Measurements from ENCODE around the gene ARSK. TPM values are rescaled to one million over a fixed set of nuclear protein-coding genes. Genes with fewer than 3 reads are reported as not detected.

The ARSK gene
- total and polyA plus RNA-seq, 7 donors = 0.60 to 13.3 (median 6.7) TPM

DNA sequence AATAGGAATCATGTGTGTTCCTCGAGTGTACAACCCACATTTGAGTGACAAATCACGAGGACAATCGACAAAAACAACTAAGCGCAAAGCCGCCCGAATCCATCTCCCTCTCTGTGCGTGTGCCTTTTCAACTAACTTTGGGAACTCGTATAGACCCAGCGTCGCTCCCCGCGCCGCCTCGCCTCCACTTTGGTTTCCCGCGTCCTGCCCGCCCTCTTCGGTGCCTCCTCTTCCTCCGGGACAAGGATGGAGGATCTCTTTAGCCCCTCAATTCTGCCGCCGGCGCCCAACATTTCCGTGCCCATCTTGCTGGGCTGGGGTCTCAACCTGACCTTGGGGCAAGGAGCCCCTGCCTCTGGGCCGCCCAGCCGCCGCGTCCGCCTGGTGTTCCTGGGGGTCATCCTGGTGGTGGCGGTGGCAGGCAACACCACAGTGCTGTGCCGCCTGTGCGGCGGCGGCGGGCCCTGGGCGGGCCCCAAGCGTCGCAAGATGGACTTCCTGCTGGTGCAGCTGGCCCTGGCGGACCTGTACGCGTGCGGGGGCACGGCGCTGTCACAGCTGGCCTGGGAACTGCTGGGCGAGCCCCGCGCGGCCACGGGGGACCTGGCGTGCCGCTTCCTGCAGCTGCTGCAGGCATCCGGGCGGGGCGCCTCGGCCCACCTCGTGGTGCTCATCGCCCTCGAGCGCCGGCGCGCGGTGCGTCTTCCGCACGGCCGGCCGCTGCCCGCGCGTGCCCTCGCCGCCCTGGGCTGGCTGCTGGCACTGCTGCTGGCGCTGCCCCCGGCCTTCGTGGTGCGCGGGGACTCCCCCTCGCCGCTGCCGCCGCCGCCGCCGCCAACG is 65.3 kb downstream of the ARSK start, which contains the start of gene GPR150:
Gene GPR150 (plus strand): TSS at position 58 of the 840 bp plus-strand sequence. CDS start 189 bp downstream, at position 247.
- H3K36me3 ChIP-seq = no peaks in the 10 kb centered on the region
- H3K27me3 ChIP-seq = peaks cover 0 to 42% (median 5%) of the 10 kb centered on the region in 3 donors
- peak; percentile 71 for DNase-seq
- H3K9me3 ChIP-seq = no peaks in the 10 kb centered on the region
- peak within 1 kb of the TSS; percentile 29 to 56 (median 49) for H3K4me3 ChIP-seq
- intact Hi-C loops (cut with DNase I) = no loop called here
- peaks cover 0 to 26% (median 21%) of the 10 kb centered on the region in 4 donors for H3K4me1 ChIP-seq
- TF ChIP-seq POLR2AphosphoS5 (IDR thresholded peaks at IDR 0.05) (no peak), EP300 (IDR thresholded peaks at IDR 0.05) (no peak), POLR2A (IDR thresholded peaks at IDR 0.05) (no peak)
- TF ChIP-seq, protein P1, sequence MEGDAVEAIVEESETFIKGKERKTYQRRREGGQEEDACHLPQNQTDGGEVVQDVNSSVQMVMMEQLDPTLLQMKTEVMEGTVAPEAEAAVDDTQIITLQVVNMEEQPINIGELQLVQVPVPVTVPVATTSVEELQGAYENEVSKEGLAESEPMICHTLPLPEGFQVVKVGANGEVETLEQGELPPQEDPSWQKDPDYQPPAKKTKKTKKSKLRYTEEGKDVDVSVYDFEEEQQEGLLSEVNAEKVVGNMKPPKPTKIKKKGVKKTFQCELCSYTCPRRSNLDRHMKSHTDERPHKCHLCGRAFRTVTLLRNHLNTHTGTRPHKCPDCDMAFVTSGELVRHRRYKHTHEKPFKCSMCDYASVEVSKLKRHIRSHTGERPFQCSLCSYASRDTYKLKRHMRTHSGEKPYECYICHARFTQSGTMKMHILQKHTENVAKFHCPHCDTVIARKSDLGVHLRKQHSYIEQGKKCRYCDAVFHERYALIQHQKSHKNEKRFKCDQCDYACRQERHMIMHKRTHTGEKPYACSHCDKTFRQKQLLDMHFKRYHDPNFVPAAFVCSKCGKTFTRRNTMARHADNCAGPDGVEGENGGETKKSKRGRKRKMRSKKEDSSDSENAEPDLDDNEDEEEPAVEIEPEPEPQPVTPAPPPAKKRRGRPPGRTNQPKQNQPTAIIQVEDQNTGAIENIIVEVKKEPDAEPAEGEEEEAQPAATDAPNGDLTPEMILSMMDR (IDR thresholded peaks at IDR 0.05) = no peak
- 1% methylated on average over 85 of the region's 85 CpGs for WGBS, 2 donors
- peak within 1 kb of the TSS in 1 of 4 donors; percentile 36 for H3K27ac ChIP-seq

DNA sequence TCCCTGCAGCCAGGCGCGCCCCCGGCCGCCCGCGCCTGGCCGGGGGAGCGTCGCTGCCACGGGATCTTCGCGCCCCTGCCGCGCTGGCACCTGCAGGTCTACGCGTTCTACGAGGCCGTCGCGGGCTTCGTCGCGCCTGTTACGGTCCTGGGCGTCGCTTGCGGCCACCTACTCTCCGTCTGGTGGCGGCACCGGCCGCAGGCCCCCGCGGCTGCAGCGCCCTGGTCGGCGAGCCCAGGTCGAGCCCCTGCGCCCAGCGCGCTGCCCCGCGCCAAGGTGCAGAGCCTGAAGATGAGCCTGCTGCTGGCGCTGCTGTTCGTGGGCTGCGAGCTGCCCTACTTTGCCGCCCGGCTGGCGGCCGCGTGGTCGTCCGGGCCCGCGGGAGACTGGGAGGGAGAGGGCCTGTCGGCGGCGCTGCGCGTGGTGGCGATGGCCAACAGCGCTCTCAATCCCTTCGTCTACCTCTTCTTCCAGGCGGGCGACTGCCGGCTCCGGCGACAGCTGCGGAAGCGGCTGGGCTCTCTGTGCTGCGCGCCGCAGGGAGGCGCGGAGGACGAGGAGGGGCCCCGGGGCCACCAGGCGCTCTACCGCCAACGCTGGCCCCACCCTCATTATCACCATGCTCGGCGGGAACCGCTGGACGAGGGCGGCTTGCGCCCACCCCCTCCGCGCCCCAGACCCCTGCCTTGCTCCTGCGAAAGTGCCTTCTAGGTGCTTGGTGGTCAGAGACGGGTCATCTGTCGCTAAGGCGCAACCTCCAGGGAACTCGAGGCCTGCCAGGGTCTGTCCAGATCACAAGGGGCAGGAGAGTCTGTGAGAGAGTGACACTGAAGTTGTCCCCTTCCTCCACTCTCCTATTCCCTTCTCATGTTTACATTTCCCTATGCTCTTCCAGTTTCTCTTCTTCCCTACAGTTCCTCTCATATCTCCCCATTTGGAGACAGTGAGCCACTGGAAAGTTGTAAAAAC is 66.3 kb downstream of the ARSK start:
- no peaks in the 10 kb centered on the region for H3K36me3 ChIP-seq
- DNase-seq = no peak
- H3K27ac ChIP-seq = peak overlapping the region in 1 of 4 donors; percentile 36
- H3K4me3 ChIP-seq = peak overlapping the region; percentile 4 to 56 (median 49)
- TF ChIP-seq, protein P1 (IDR thresholded peaks at IDR 0.05) = no peak
- TF ChIP-seq POLR2A (IDR thresholded peaks at IDR 0.05) (no peak), EP300 (IDR thresholded peaks at IDR 0.05) (no peak), POLR2AphosphoS5 (IDR thresholded peaks at IDR 0.05) (no peak)
- no peaks in the 10 kb centered on the region for H3K9me3 ChIP-seq
- H3K4me1 ChIP-seq = peaks cover 0 to 26% (median 21%) of the 10 kb centered on the region in 4 donors
- 5 to 14% methylated on average over 92 of the region's 92 CpGs for WGBS, 2 donors
- intact Hi-C loops (cut with DNase I) = no loop called here
- H3K27me3 ChIP-seq = peaks cover 0 to 42% (median 5%) of the 10 kb centered on the region in 3 donors

DNA sequence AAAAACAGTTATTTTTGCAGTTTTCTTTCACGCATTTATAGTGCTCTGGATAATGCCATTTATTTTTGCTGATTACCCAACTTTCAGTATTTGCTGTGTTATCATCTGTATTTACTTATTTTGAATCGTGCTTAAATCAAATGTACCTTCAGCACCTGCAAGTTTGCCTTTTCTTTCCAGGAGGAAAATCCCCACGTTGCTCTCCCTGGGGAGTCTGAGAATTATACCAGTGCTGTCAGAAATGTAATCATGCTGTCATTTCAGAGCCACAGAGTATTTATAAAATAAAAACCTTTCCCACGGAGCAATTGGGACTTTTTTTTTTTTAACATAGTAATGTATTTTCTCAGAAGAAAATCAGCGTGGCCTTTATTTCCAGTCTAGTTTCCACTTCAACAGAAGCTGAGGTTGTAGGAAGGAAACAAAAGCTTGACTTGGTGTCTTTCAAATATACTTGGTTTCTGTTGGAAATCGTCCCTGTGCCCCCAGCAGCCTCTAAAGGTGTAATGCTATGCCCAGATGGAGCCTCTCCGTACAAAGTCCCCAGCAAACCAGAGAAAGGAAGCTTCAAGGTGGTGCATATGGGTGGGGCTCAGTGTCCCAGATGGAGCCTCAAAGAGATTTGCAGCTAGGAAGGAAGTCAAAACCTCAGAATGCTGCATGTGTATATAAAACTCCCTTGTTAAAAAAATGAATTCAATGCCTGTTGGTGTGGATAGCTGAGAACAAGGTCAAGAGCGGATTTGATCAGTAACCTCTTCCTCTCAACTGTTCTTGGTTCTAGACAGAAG is 67.1 kb downstream of the ARSK start:
- whole genome bisulfite sequencing, 2 donors = 39 to 40% methylated on average over 8 of the region's 8 CpGs
- intact Hi-C loops (cut with DNase I) = no loop called here
- TF ChIP-seq POLR2AphosphoS5 (IDR thresholded peaks at IDR 0.05) (no peak), EP300 (IDR thresholded peaks at IDR 0.05) (no peak), POLR2A (IDR thresholded peaks at IDR 0.05) (no peak)
- TF ChIP-seq, protein P1 (IDR thresholded peaks at IDR 0.05) = no peak
- H3K27me3 ChIP-seq = peaks cover 0 to 42% (median 5%) of the 10 kb centered on the region in 3 donors
- no peak for DNase-seq
- peak overlapping the region in 1 of 4 donors; percentile 56 for H3K4me3 ChIP-seq
- peaks cover 0 to 26% (median 21%) of the 10 kb centered on the region in 4 donors for H3K4me1 ChIP-seq
- H3K9me3 ChIP-seq = no peaks in the 10 kb centered on the region
- H3K36me3 ChIP-seq = no peaks in the 10 kb centered on the region
- no peak overlapping the region for H3K27ac ChIP-seq

DNA sequence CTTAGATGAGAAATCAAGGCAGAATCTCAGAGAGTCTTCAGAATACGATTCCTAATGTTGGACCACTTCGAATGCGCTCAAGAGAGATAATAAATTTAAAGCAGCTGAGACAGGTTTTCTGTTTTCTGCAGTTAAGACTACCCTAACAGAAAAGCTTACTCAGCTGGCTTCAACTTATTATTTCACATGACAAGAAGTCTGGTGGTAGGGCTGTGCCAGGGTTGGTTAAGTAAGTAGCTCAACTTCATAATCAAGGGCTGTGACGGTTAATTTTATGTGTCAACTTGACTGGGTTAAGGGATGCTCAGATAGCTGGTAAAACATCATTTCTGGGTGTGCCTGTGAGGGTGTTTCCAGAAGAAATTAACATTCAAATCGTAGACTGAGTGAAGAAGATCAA is 68.8 kb downstream of the ARSK start:
- WGBS, 2 donors = 95 to 96% methylated on average over 5 of the region's 5 CpGs
- intact Hi-C loops (cut with DNase I) = no loop called here
- Histone ChIP-seq H3K9me3 (no peaks in the 10 kb centered on the region), H3K36me3 (no peaks in the 10 kb centered on the region), H3K27ac (no peak overlapping the region), H3K27me3 (peaks cover 0 to 27% (median 5%) of the 10 kb centered on the region in 3 donors), H3K4me3 (no peak overlapping the region), H3K4me1 (peaks cover 0 to 26% (median 21%) of the 10 kb centered on the region in 4 donors)
- no peak for DNase-seq
- TF ChIP-seq POLR2A (IDR thresholded peaks at IDR 0.05) (no peak), EP300 (IDR thresholded peaks at IDR 0.05) (no peak), POLR2AphosphoS5 (IDR thresholded peaks at IDR 0.05) (no peak)
- TF ChIP-seq, protein P1 (IDR thresholded peaks at IDR 0.05) = no peak

Data from sigmoid colon (tissue), 7 donors.